Colon (tissue), 2 donors: Measurements from ENCODE around the gene MEIS2.

Experiments used
- FAIRE-seq: peaks from 2 replicates; lab custom pipeline; 2012; peaks lifted over from hg19 to GRCh38; lab: Jason Lieb, UNC
- donor health status: control.
- donor health status: control.

The MEIS2 gene

GRCh38 chr15:37077623-37078351, 22.6 kb downstream of the MEIS2 start:
- FAIRE-seq = no peak

GRCh38 chr15:37076543-37076942, 23.8 kb downstream of the MEIS2 start:
- no peak for FAIRE-seq

- FAIRE-seq = no peak
These were observed 24.6 kb downstream of the MEIS2 start for GRCh38 chr15:37075777-37076176.

- no peak for FAIRE-seq
These were observed 28.2 kb downstream of the MEIS2 start for GRCh38 chr15:37072181-37072580.

- no peak for FAIRE-seq
These were observed 29.2 kb downstream of the MEIS2 start for GRCh38 chr15:37071134-37071533.

- FAIRE-seq = no peak
These were observed 29.7 kb downstream of the MEIS2 start for GRCh38 chr15:37070686-37071085.

- no peak for FAIRE-seq
These were observed 38.4 kb downstream of the MEIS2 start for GRCh38 chr15:37061996-37062395.

- FAIRE-seq = no peak
These were observed 41.3 kb downstream of the MEIS2 start for GRCh38 chr15:37059086-37059485.

GRCh38 chr15:37058316-37058985, 41.9 kb downstream of the MEIS2 start:
- no peak for FAIRE-seq

GRCh38 chr15:37057831-37058230, 42.5 kb downstream of the MEIS2 start:
- no peak for FAIRE-seq

- no peak for FAIRE-seq
These were observed 43.1 kb downstream of the MEIS2 start for GRCh38 chr15:37057256-37057655.

GRCh38 chr15:37056177-37057121, 43.9 kb downstream of the MEIS2 start:
- FAIRE-seq = no peak

- no peak for FAIRE-seq
These were observed 44.9 kb downstream of the MEIS2 start for GRCh38 chr15:37055481-37055880.

GRCh38 chr15:37054336-37054735, 46.0 kb downstream of the MEIS2 start:
- FAIRE-seq = no peak

- no peak for FAIRE-seq
These were observed 47.2 kb downstream of the MEIS2 start for GRCh38 chr15:37053166-37053565.

GRCh38 chr15:37050345-37050744, 50.0 kb downstream of the MEIS2 start:
- no peak for FAIRE-seq

GRCh38 chr15:37046876-37047614, 53.3 kb downstream of the MEIS2 start:
- no peak for FAIRE-seq

- FAIRE-seq = no peak
These were observed 54.2 kb downstream of the MEIS2 start for GRCh38 chr15:37045859-37046740.

GRCh38 chr15:37044915-37045648, 55.3 kb downstream of the MEIS2 start:
- FAIRE-seq = no peak

GRCh38 chr15:37041836-37042235, 58.5 kb downstream of the MEIS2 start:
- FAIRE-seq = no peak
